ENCODE results near the gene LAT. TPM values are rescaled to one million over a fixed set of nuclear protein-coding genes. Genes with fewer than 3 reads are reported as not detected.

The LAT gene
- total and polyA plus RNA-seq, 7 donors, result 1.6 to 2.1 (median 1.8) TPM

- intact Hi-C loops (cut with DNase I), result no loop called here
These were observed 34.0 kb upstream of the LAT start, which contains the start of gene NFATC2IP for GRCh38 chr16:28950648-28951409. TSS of gene NFATC2IP (plus strand) at chr16:28950937. CDS start at chr16:28951012, 75 bp downstream.

DNA sequence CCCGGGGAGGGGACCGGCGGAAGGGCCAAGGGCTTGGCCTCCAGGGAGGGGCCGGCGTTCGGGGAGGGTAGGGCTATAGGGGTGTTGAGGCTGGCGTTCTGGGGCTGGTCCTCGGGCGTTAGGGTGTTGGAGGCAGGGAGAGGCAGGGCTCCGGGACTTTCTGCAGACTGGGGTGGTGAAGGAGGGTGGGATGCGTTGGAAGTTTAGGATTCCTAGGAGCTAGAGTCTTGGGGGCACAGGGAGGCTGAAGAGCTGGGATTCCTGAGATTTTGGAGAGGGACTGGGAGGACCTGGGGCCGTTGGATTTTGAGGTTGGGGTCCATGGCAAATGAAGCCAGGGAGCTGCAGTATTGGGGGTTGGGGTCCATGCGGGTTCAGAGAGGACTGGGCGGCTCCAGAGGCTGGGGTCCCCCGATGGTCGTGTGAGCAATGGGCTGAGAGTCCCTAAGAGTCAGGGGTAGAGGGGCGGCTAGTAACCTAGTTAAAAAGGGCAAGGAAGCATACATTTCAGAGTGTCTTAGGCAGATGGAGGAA lies 33.4 kb upstream of the LAT start:
- Histone ChIP-seq H3K36me3 (ENCODE audit: insufficient read depth in 1 of 2, low read depth in 1 of 2) (peaks cover 0 to 46% of the 10 kb centered on the region in 2 donors), H3K9me3 (no peaks in the 10 kb centered on the region), H3K27me3 (ENCODE audit: insufficient read depth in 3 of 3, low read length in 2 of 3) (no peaks in the 10 kb centered on the region), H3K4me1 (peaks cover 11% of the 10 kb centered on the region), H3K4me3 (peak overlapping the region; percentile 99), H3K27ac (peak overlapping the region; percentile 84)
- no peak for TF ChIP-seq CTCF (IDR thresholded peaks at IDR 0.05)
- 2% methylated on average over 17 of the region's 17 CpGs for WGBS, 3 donors
- ATAC-seq, result peak in 1 of 4 donors; percentile 17
- DNase-seq, result no peak
- intact Hi-C loops (cut with DNase I), result no loop called here

More at GRCh38 chr16:28950648-28951409, 34.0 kb upstream of the LAT start, which contains the start of gene NFATC2IP:
- Histone ChIP-seq H3K27me3 (ENCODE audit: insufficient read depth in 3 of 3, low read length in 2 of 3) (no peaks in the 10 kb centered on the region), H3K4me1 (peaks cover 11% of the 10 kb centered on the region), H3K9me3 (no peaks in the 10 kb centered on the region), H3K4me3 (peak within 1 kb of the TSS; percentile 99), H3K27ac (peak within 1 kb of the TSS; percentile 84), H3K36me3 (ENCODE audit: insufficient read depth in 1 of 2, low read depth in 1 of 2) (peaks cover 0 to 40% of the 10 kb centered on the region in 2 donors)
- TF ChIP-seq CTCF (IDR thresholded peaks at IDR 0.05), result no peak
- DNase-seq, result peak; percentile 99 to 100
- peak; percentile 98 to 99 (median 98) for ATAC-seq
- WGBS, 3 donors, result 0 to 1% (median 1%) methylated on average over 75 to 79 of the region's 79 CpGs

- no peaks in the 10 kb centered on the region for H3K27me3 ChIP-seq (ENCODE audit: insufficient read depth in 3 of 3, low read length in 2 of 3)
- peaks cover 0 to 88% of the 10 kb centered on the region in 2 donors for H3K36me3 ChIP-seq (ENCODE audit: insufficient read depth in 1 of 2, low read depth in 1 of 2)
- no peak for TF ChIP-seq CTCF (IDR thresholded peaks at IDR 0.05)
- no peaks in the 10 kb centered on the region for H3K4me1 ChIP-seq
- no peak for ATAC-seq
- intact Hi-C loops (cut with DNase I), result no loop called here
- H3K4me3 ChIP-seq, result no peak overlapping the region
- WGBS, 3 donors, result 92 to 96% (median 94%) methylated on average over 9 of the region's 9 CpGs
- no peak overlapping the region for H3K27ac ChIP-seq
- no peak for DNase-seq
- H3K9me3 ChIP-seq, result no peaks in the 10 kb centered on the region
These were observed 26.6 kb upstream of the LAT start for GRCh38 chr16:28958216-28958615.

DNA sequence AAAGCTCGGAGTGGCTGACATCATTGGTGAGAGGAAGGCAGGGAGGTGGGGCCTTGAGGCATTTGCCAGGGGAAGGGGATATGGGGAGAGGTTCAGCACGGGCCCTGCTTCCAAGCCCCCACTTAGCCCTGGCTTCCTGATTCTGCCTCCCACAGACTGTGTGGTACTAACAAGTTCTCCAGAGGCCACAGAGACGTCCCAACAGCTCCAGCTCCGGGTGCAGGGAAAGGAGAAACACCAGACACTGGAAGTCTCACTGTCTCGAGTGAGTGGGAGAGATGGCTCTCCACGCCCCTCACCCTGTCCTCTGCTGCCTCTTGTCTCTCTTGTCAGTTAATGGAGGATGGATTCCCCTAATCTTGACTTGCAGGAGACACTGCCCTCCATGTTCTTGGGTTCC lies 26.0 kb upstream of the LAT start:
- Histone ChIP-seq H3K27me3 (ENCODE audit: insufficient read depth in 3 of 3, low read length in 2 of 3) (no peaks in the 10 kb centered on the region), H3K36me3 (ENCODE audit: insufficient read depth in 1 of 2, low read depth in 1 of 2) (peaks cover 0 to 88% of the 10 kb centered on the region in 2 donors), H3K27ac (no peak overlapping the region), H3K4me1 (no peaks in the 10 kb centered on the region), H3K9me3 (no peaks in the 10 kb centered on the region), H3K4me3 (no peak overlapping the region)
- no peak for ATAC-seq
- intact Hi-C loops (cut with DNase I), result no loop called here
- WGBS, 3 donors, result 87 to 93% (median 88%) methylated on average over 6 of the region's 6 CpGs
- no peak for TF ChIP-seq CTCF (IDR thresholded peaks at IDR 0.05)
- DNase-seq, result no peak
